Prostate gland (tissue), 2 donors: ENCODE results near the gene INTS13. TPM values are rescaled to one million over a fixed set of nuclear protein-coding genes. Genes with fewer than 3 reads are reported as not detected.

Source experiments
- DNase-seq: peaks from one replicate; pipeline ENCODE4 v3.0.0-alpha.2; 2019; ENCODE audit warnings: low spot score
- H3K27ac ChIP-seq, 2 donors: fragments of 200-600 bp; sonication (generic); 2 replicates each; pipeline ENCODE4 v1.5.1; 2017 to 2019
- H3K27me3 ChIP-seq: fragments of 200-600 bp; sonication (generic); replicated peaks from 2 replicates; pipeline ENCODE4 v1.5.1; 2019; ENCODE audit not compliant: insufficient read depth
- H3K36me3 ChIP-seq, 2 donors: fragments of 200-600 bp; sonication (generic); 1 replicate in 1 of 2; 2 replicates in 1 of 2; pipeline versions ENCODE4 v1.5.1 to v1.8.1; 2017 to 2019
- H3K4me1 ChIP-seq: fragments of 200-600 bp; sonication (generic); replicated peaks from 2 replicates; pipeline ENCODE4 v1.5.1; 2019
- H3K4me3 ChIP-seq, 2 donors: fragments of 200-600 bp; sonication (generic); 2 replicates each; pipeline ENCODE4 v1.5.1; 2017 to 2019
- H3K9me3 ChIP-seq: fragments of 200-600 bp; sonication (generic); 2 replicates; pipeline ENCODE4 v1.5.1; 2017
- POLR2A ChIP-seq: fragments of 450-650 bp; IDR thresholded peaks from one replicate; pipeline ENCODE4 v1.6.1; 2016; ENCODE audit warnings: antibody characterized with exemption, mild to moderate bottlenecking
- POLR2AphosphoS5 ChIP-seq: sonication (generic); formaldehyde crosslinking; IDR thresholded peaks from one replicate; pipeline ENCODE4 v1.6.1; 2017; ENCODE audit warnings: antibody characterized with exemption
- WGBS: methylation state at CpG from one replicate; pipeline ENCODE4 v1.1.5; 2018; 5-methylcytosine and 5-hydroxymethylcytosine counted together
- intact Hi-C: fragments of 100-400 bp; cut with DNase I; formaldehyde crosslinking; loops from one replicate; pipeline ENCODE4 v1.14.2; 2022
- total RNA-seq, 2 donors: library from RNA; depleted of rRNA; stranded (reverse); fragments of >200 nt; gene quantifications; one replicate each; pipeline ENCODE4 v1.1.0, GENCODE V29; 2016
- TF ChIP-seq, protein P1 (sequence below), 4 experiments: fragments of 200-600 bp in 2 of 4; fragments of 450-650 bp in 2 of 4; sonication (generic) in 2 of 4; IDR thresholded peaks; 1 replicate in 3 of 4; 2 replicates in 1 of 4; pipeline ENCODE4 v1.5.1; 2016 to 2019; ENCODE audit warnings: antibody characterized with exemption in 4 of 4, mild to moderate bottlenecking in 2 of 4, moderate library complexity in 2 of 4

The INTS13 gene
- total RNA-seq, 2 donors from 2014 or later, result 22.1 to 23.5 TPM

DNA sequence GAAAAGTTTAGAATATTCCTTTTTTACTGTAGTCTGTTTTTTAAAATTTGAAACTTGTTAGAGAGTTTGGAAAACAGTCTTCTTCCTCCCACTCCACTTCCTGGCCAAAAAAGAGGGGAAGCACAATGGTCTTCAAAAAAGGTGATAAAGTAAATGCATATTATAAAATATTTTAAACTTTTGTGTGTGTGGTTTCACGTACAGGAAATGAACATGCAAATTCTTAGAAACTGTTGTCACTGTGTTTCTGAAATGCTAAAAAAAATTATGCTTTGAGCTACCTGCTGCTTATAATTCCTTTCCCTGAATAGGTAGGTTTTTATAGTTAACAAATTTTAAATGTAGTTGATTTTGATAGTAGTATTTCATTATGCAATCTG, 3.4 kb upstream of the INTS13 start:
- H3K27me3 ChIP-seq, result no peaks in the 10 kb centered on the region
- no peak for DNase-seq
- no peak overlapping the region for H3K27ac ChIP-seq
- 57% methylated on average over 1 of the region's 1 CpG for WGBS
- H3K4me1 ChIP-seq, result no peaks in the 10 kb centered on the region
- TF ChIP-seq, protein P1, sequence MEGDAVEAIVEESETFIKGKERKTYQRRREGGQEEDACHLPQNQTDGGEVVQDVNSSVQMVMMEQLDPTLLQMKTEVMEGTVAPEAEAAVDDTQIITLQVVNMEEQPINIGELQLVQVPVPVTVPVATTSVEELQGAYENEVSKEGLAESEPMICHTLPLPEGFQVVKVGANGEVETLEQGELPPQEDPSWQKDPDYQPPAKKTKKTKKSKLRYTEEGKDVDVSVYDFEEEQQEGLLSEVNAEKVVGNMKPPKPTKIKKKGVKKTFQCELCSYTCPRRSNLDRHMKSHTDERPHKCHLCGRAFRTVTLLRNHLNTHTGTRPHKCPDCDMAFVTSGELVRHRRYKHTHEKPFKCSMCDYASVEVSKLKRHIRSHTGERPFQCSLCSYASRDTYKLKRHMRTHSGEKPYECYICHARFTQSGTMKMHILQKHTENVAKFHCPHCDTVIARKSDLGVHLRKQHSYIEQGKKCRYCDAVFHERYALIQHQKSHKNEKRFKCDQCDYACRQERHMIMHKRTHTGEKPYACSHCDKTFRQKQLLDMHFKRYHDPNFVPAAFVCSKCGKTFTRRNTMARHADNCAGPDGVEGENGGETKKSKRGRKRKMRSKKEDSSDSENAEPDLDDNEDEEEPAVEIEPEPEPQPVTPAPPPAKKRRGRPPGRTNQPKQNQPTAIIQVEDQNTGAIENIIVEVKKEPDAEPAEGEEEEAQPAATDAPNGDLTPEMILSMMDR (IDR thresholded peaks at IDR 0.05), result no peak
- TF ChIP-seq POLR2AphosphoS5 (no peak), POLR2A (no peak)
- intact Hi-C loops, result no loop called here
- no peak overlapping the region for H3K4me3 ChIP-seq
- no peaks in the 10 kb centered on the region for H3K36me3 ChIP-seq
- H3K9me3 ChIP-seq, result no peaks in the 10 kb centered on the region

DNA sequence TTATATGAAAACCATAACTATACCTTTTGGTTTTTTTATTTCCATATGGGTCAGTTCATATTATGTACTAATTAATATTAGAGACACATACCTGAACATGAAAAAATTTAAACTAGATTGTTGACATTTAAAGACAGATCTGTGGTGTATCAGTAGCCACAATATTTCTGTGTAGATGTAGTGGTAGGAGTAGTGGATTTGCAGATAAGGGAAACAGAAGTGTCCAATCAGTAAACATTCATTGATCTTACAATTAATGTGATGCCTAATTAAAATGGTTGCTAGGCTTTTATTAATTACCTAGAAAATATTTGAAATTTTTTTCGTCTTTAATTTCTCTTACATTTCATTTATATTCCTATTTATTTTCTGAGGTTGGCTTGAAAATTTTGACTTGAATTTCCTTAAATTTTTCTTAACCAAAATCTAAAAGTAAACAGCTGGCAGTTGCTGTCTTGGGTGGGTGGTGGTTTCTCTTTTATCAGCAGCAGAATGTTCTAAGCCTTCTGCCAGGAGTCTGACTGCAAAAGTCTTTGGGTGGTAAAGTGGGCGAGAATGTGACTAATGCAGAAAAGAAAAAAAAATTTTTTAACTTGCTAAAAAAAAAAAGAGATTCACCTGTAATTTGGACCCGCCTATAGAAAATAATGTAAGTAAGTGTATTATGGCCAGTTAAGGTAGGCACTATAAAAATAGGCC, 2.9 kb upstream of the INTS13 start:
- no peaks in the 10 kb centered on the region for H3K4me1 ChIP-seq
- no peaks in the 10 kb centered on the region for H3K9me3 ChIP-seq
- H3K27ac ChIP-seq, result no peak overlapping the region
- H3K36me3 ChIP-seq, result no peaks in the 10 kb centered on the region
- TF ChIP-seq POLR2AphosphoS5, result no peak
- TF ChIP-seq, protein P1 (IDR thresholded peaks at IDR 0.05), result no peak
- no peak for TF ChIP-seq POLR2A
- no peak for DNase-seq
- intact Hi-C loops, result no loop called here
- 71% methylated on average over 3 of the region's 3 CpGs for WGBS
- no peak overlapping the region for H3K4me3 ChIP-seq
- H3K27me3 ChIP-seq, result no peaks in the 10 kb centered on the region

DNA sequence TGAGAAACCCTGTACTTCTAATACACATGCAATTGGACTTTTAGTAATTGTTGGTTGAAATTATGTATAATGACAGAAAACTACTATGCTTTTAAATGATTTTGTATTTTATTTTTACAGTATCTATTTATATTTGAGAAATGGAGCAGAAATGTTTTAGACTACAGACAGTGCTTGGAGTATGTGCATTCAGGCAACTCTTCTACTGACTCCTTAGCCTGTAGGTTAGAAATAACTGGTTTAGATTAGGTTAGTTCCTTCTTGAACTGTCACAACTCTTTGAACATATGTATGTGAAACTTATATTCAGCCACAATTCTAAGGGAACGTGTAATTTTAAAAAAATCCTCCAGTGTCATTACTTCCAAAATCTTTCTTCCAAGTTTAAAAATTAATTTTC, 2.2 kb upstream of the INTS13 start:
- H3K27me3 ChIP-seq, result no peaks in the 10 kb centered on the region
- WGBS, result 43% methylated on average over 1 of the region's 1 CpG
- H3K4me1 ChIP-seq, result no peaks in the 10 kb centered on the region
- TF ChIP-seq POLR2AphosphoS5, result no peak
- TF ChIP-seq POLR2A, result no peak
- intact Hi-C loops, result loop anchor here (2.0 to 5.0 kb wide), 2 partner anchors 75 to 307 kb away; partner anchors contain the start of gene TM7SF3
- no peaks in the 10 kb centered on the region for H3K36me3 ChIP-seq
- H3K9me3 ChIP-seq, result no peaks in the 10 kb centered on the region
- no peak overlapping the region for H3K27ac ChIP-seq
- peak overlapping the region in 1 of 2 donors; percentile 90 for H3K4me3 ChIP-seq
- no peak for DNase-seq

DNA sequence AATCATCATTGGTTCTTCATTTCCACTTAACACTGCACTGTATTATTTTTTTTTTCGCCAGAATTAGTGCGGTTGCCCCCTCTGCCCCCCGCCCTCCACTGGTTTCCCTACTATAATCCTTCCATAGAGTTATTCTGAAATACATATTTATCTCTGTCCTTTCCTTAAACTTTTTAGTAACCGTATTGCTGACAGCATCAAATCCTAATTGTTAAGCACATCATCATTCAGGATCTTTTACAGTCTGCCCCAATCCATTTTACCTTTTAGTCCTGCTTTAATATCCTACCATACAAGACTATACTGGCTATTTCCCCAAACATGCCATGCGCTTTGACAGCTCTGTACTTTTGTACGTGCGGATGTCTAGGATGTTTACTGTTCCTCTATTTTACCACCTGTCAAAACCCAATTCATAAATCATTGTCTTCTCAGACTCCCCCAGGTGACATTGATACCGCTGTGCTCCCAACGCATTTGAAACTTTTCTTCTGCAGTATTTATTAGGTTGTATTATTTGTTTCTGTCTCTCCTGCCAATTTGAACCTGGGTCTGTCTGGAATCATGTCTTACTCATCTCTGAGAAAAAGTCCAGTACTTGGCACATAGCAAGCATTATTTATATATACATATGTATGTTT, 1.5 kb upstream of the INTS13 start:
- intact Hi-C loops, result loop anchor here (2.0 to 5.0 kb wide), 2 partner anchors 75 to 308 kb away; partner anchors contain the start of gene TM7SF3
- Histone ChIP-seq H3K9me3 (no peaks in the 10 kb centered on the region), H3K27me3 (no peaks in the 10 kb centered on the region), H3K4me3 (peak overlapping the region; percentile 79 to 90), H3K36me3 (no peaks in the 10 kb centered on the region), H3K4me1 (no peaks in the 10 kb centered on the region), H3K27ac (peak overlapping the region; percentile 95 to 98)
- whole genome bisulfite sequencing, result 2% methylated on average over 9 of the region's 9 CpGs
- DNase-seq, result no peak
- no peak for TF ChIP-seq POLR2A
- TF ChIP-seq POLR2AphosphoS5, result peak; percentile 33
- TF ChIP-seq, protein P1 (IDR thresholded peaks at IDR 0.05), result no peak

DNA sequence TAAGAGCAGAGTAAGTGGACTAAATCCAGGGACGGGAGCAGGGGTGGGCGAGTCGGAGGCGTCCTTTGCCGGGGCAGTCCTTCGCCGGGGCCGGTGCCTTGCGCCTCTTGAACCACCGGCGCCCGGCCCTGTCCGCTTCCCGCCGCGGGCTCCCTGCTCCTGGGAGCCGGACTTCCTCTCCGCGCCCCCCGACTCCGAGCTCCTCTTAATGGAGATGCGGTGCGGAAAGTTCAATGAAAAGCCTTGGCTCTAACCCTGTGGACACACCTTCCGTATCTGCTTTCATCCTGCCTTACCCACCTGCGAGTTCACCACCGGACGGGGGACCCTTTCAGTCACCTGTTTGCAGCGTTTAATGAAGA, 901 bp upstream of the INTS13 start:
- WGBS, result under 1% methylated on average over 27 of the region's 28 CpGs
- Histone ChIP-seq H3K27me3 (no peaks in the 10 kb centered on the region), H3K4me3 (peak overlapping the region; percentile 79 to 90), H3K27ac (peak overlapping the region; percentile 95 to 98), H3K4me1 (no peaks in the 10 kb centered on the region), H3K36me3 (no peaks in the 10 kb centered on the region), H3K9me3 (no peaks in the 10 kb centered on the region)
- intact Hi-C loops, result loop anchor here (2.0 to 5.0 kb wide), 2 partner anchors 76 to 309 kb away; partner anchors contain the start of gene TM7SF3
- peak; percentile 12 for DNase-seq
- no peak for TF ChIP-seq POLR2AphosphoS5
- no peak for TF ChIP-seq POLR2A
- TF ChIP-seq, protein P1 (IDR thresholded peaks at IDR 0.05), result no peak
